DMS79 (cell line): Measurements from ENCODE around the gene SLA2.
A peak's percentile ranks its signal among the peaks of the same experiment; 100 is the strongest.

Source experiments
- DNase-seq: peaks from one replicate; lab custom pipeline; 2025; lab: John Stamatoyannopoulos, UW

The SLA2 gene

GRCh38 chr20:36607586-36608387 is 38.2 kb downstream of the SLA2 start:
- DNase-seq = no peak

GRCh38 chr20:36606158-36607066 is 39.6 kb downstream of the SLA2 start:
- no peak for DNase-seq

GRCh38 chr20:36605399-36606157 is 40.4 kb downstream of the SLA2 start, which contains the start of gene RAB5IF:
RAB5IF (plus strand) TSS chr20:36605779; CDS start chr20:36605952, 173 bp downstream.
- peak; percentile 88 for DNase-seq

GRCh38 chr20:36604952-36605398 is 41.0 kb downstream of the SLA2 start:
- no peak for DNase-seq

- DNase-seq = no peak
These were observed 44.5 kb downstream of the SLA2 start for GRCh38 chr20:36601540-36601939.

- DNase-seq = no peak
These were observed 46.1 kb downstream of the SLA2 start for GRCh38 chr20:36599912-36600345.

GRCh38 chr20:36593347-36593929 is 52.6 kb downstream of the SLA2 start:
- no peak for DNase-seq

- DNase-seq = no peak
These were observed 53.9 kb downstream of the SLA2 start for GRCh38 chr20:36591854-36592641.

GRCh38 chr20:36591281-36591680 is 54.7 kb downstream of the SLA2 start:
- no peak for DNase-seq

GRCh38 chr20:36587388-36588070 is 58.5 kb downstream of the SLA2 start:
- DNase-seq = no peak

GRCh38 chr20:36585410-36586125 is 60.4 kb downstream of the SLA2 start:
- DNase-seq = peak; percentile 36

GRCh38 chr20:36584018-36584481 is 61.9 kb downstream of the SLA2 start:
- no peak for DNase-seq

GRCh38 chr20:36582821-36583220 is 63.2 kb downstream of the SLA2 start:
- DNase-seq = no peak

GRCh38 chr20:36582322-36582721 is 63.7 kb downstream of the SLA2 start:
- DNase-seq = no peak

- DNase-seq = no peak
These were observed 65.9 kb downstream of the SLA2 start for GRCh38 chr20:36579996-36580545.

GRCh38 chr20:36578356-36579041 is 67.5 kb downstream of the SLA2 start:
- DNase-seq = no peak

GRCh38 chr20:36576081-36576445 is 69.9 kb downstream of the SLA2 start:
- DNase-seq = no peak

- DNase-seq = no peak
These were observed 71.4 kb downstream of the SLA2 start for GRCh38 chr20:36574366-36575135.
